Uterus (tissue), 4 donors: Measurements from ENCODE around the gene ZNF148. TPM values are rescaled to one million over a fixed set of nuclear protein-coding genes. Genes with fewer than 3 reads are reported as not detected.

Experiments
- DNase-seq, 2 donors: peaks; one replicate each; pipeline ENCODE4 v3.0.0-alpha.2; 2019 to 2020
- H3K27ac ChIP-seq, 2 donors: fragments of 200-600 bp; sonication (generic); 1 replicate in 1 of 2; 2 replicates in 1 of 2; pipeline ENCODE4 v1.5.1; 2016 to 2018
- H3K27me3 ChIP-seq, 2 donors: fragments of 200-600 bp; sonication (generic); one replicate each; pipeline ENCODE4 v1.5.1; 2018 to 2019; ENCODE audit warnings: control low read depth in 1 of 2
- H3K36me3 ChIP-seq, 2 donors: fragments of 200-600 bp; sonication (generic); one replicate each; pipeline ENCODE4 v1.5.1; 2019; ENCODE audit warnings: control low read depth in 1 of 2
- H3K4me1 ChIP-seq, 2 donors: fragments of 200-600 bp; sonication (generic); one replicate each; pipeline ENCODE4 v1.5.1; 2018 to 2019; ENCODE audit warnings: control low read depth in 1 of 2
- H3K4me3 ChIP-seq, 2 donors: fragments of 200-600 bp; sonication (generic); 1 replicate in 1 of 2; 2 replicates in 1 of 2; pipeline ENCODE4 v1.5.1; 2018 to 2019; ENCODE audit warnings: mild to moderate bottlenecking in 1 of 2
- H3K9me3 ChIP-seq, 2 donors: fragments of 200-600 bp; sonication (generic); one replicate each; pipeline ENCODE4 v1.5.1; 2019; ENCODE audit warnings: control low read depth in 1 of 2
- CTCF ChIP-seq, 4 experiments: fragments of 200-600 bp in 2 of 4; fragments of 450-650 bp in 2 of 4; sonication (generic) in 2 of 4; IDR thresholded peaks; one replicate each; pipeline ENCODE4 v1.5.1; 2016 to 2019; ENCODE audit warnings: antibody characterized with exemption in 4 of 4, mild to moderate bottlenecking in 2 of 4, moderate library complexity in 1 of 4
- POLR2A ChIP-seq, 2 donors: fragments of 450-650 bp; IDR thresholded peaks; one replicate each; pipeline ENCODE4 v1.6.1; 2016; ENCODE audit warnings: antibody characterized with exemption in 2 of 2, mild to moderate bottlenecking in 1 of 2, moderate library complexity in 1 of 2
- intact Hi-C: fragments of 100-400 bp; cut with DNase I; formaldehyde crosslinking; loops from one replicate; pipeline ENCODE4 v1.15.1; 2023; ENCODE audit warnings: low total_unique reads
- total RNA-seq, 4 donors: library from RNA; depleted of rRNA in 3 of 4; stranded (reverse); fragments of >200 nt in 3 of 4; gene quantifications; one replicate each; pipeline versions ENCODE4 v1.1.0 to v1.2.4, GENCODE V29; 2014 to 2023
- donor health status: DM: yes; HTN: yes; CAD: no.

Gene ZNF148
- total RNA-seq, 4 donors from 2014 or later, result 21.2 to 93.1 (median 53.0) TPM

GRCh38 chr3:125316949-125317348, 58.2 kb downstream of the ZNF148 start:
- intact Hi-C loops, result no loop called here
- no peak overlapping the region for H3K4me3 ChIP-seq
- no peaks in the 10 kb centered on the region for H3K36me3 ChIP-seq
- peaks cover 0 to 3% of the 10 kb centered on the region in 2 donors for H3K4me1 ChIP-seq
- DNase-seq, result no peak
- no peaks in the 10 kb centered on the region for H3K27me3 ChIP-seq
- H3K27ac ChIP-seq, result no peak overlapping the region
- no peak for TF ChIP-seq POLR2A (IDR thresholded peaks at IDR 0.05)
- TF ChIP-seq CTCF (IDR thresholded peaks at IDR 0.05), result no peak
- no peaks in the 10 kb centered on the region for H3K9me3 ChIP-seq

- peaks cover 0 to 3% of the 10 kb centered on the region in 2 donors for H3K4me1 ChIP-seq
- no peaks in the 10 kb centered on the region for H3K9me3 ChIP-seq
- H3K4me3 ChIP-seq, result no peak overlapping the region
- no peak overlapping the region for H3K27ac ChIP-seq
- no peaks in the 10 kb centered on the region for H3K36me3 ChIP-seq
- TF ChIP-seq POLR2A (IDR thresholded peaks at IDR 0.05), result no peak
- no peak for TF ChIP-seq CTCF (IDR thresholded peaks at IDR 0.05)
- intact Hi-C loops, result no loop called here
- no peaks in the 10 kb centered on the region for H3K27me3 ChIP-seq
- no peak for DNase-seq
Observed at GRCh38 chr3:125316246-125316645, 58.9 kb downstream of the ZNF148 start.

GRCh38 chr3:125313060-125313635, 62.0 kb downstream of the ZNF148 start:
- Histone ChIP-seq H3K4me1 (peaks cover 0 to 3% of the 10 kb centered on the region in 2 donors), H3K36me3 (no peaks in the 10 kb centered on the region), H3K4me3 (no peak overlapping the region), H3K27ac (no peak overlapping the region), H3K27me3 (no peaks in the 10 kb centered on the region), H3K9me3 (no peaks in the 10 kb centered on the region)
- no peak for TF ChIP-seq POLR2A (IDR thresholded peaks at IDR 0.05)
- no peak for TF ChIP-seq CTCF (IDR thresholded peaks at IDR 0.05)
- intact Hi-C loops, result no loop called here
- no peak for DNase-seq

- Histone ChIP-seq H3K27ac (no peak overlapping the region), H3K9me3 (no peaks in the 10 kb centered on the region), H3K4me3 (no peak overlapping the region), H3K27me3 (no peaks in the 10 kb centered on the region), H3K36me3 (no peaks in the 10 kb centered on the region), H3K4me1 (no peaks in the 10 kb centered on the region)
- TF ChIP-seq CTCF (IDR thresholded peaks at IDR 0.05) (no peak), POLR2A (IDR thresholded peaks at IDR 0.05) (no peak)
- no peak for DNase-seq
- intact Hi-C loops, result no loop called here
Observed at GRCh38 chr3:125310623-125311081, 64.5 kb downstream of the ZNF148 start.

GRCh38 chr3:125309476-125309875, 65.6 kb downstream of the ZNF148 start:
- intact Hi-C loops, result no loop called here
- Histone ChIP-seq H3K9me3 (no peaks in the 10 kb centered on the region), H3K4me1 (no peaks in the 10 kb centered on the region), H3K27me3 (no peaks in the 10 kb centered on the region), H3K36me3 (no peaks in the 10 kb centered on the region), H3K27ac (no peak overlapping the region), H3K4me3 (no peak overlapping the region)
- no peak for TF ChIP-seq POLR2A (IDR thresholded peaks at IDR 0.05)
- no peak for TF ChIP-seq CTCF (IDR thresholded peaks at IDR 0.05)
- no peak for DNase-seq
